Measurements from ENCODE around the gene TWIST1. TPM values are rescaled to one million over a fixed set of nuclear protein-coding genes. Genes with fewer than 3 reads are reported as not detected.

Gene TWIST1
- total RNA-seq, 1 donor from 2014 or later = not detected

DNA sequence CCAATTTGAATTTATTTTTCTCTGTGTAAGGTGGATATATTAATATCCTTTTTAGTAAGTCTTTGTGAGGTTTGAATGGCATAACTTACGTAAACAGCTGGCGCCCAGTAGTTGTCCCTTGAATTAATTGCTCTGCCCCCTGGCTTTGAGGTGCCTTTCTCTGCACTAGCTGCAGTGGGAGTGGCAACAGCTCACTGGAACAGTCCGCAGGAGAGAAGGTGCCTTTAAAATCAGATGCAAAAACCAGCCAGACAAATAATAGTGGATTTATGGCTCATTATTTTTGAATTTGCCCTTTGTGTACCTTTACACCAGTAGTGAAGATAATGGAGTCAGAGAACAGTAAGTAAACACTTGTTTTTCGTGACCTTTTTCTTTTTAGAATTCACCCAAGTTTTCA lies 16.0 kb upstream of the TWIST1 start:
- TF ChIP-seq, protein P1, sequence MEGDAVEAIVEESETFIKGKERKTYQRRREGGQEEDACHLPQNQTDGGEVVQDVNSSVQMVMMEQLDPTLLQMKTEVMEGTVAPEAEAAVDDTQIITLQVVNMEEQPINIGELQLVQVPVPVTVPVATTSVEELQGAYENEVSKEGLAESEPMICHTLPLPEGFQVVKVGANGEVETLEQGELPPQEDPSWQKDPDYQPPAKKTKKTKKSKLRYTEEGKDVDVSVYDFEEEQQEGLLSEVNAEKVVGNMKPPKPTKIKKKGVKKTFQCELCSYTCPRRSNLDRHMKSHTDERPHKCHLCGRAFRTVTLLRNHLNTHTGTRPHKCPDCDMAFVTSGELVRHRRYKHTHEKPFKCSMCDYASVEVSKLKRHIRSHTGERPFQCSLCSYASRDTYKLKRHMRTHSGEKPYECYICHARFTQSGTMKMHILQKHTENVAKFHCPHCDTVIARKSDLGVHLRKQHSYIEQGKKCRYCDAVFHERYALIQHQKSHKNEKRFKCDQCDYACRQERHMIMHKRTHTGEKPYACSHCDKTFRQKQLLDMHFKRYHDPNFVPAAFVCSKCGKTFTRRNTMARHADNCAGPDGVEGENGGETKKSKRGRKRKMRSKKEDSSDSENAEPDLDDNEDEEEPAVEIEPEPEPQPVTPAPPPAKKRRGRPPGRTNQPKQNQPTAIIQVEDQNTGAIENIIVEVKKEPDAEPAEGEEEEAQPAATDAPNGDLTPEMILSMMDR (IDR thresholded peaks at IDR 0.05; ENCODE audit: partially characterized antibody, unreplicated experiment) = no peak

DNA sequence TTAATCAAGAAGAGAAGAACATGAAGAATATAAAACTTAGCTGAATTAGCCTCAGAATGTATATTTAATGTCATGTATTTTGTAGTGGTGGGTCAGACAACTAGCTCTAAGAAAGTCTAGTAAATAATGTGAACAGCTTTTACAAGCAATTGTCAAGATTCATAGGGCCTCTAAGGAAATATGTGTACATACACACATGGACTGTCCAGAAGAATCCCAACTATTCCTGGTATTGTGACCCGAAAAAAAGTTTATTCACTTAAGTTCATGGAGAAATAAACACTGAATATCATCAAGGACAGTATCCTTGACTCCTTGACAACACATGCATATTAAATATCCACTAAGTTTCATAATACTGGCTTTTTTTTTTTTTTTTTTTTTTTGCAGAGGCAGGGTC lies 11.4 kb upstream of the TWIST1 start:
- no peaks in the 10 kb centered on the region for H3K4me1 Mint-ChIP-seq (ENCODE audit: low read depth, unreplicated experiment)
- DNase-seq = no peak
- H3K36me3 Mint-ChIP-seq (ENCODE audit: unreplicated experiment) = no peaks in the 10 kb centered on the region
- TF ChIP-seq, protein P1 (IDR thresholded peaks at IDR 0.05; ENCODE audit: partially characterized antibody, unreplicated experiment) = no peak
- peaks cover 2% of the 10 kb centered on the region for H3K27me3 Mint-ChIP-seq (ENCODE audit: unreplicated experiment)
- H3K4me3 Mint-ChIP-seq (ENCODE audit: unreplicated experiment) = no peak overlapping the region
- no peaks in the 10 kb centered on the region for H3K9me3 Mint-ChIP-seq (ENCODE audit: unreplicated experiment)
- no peak overlapping the region for H3K27ac Mint-ChIP-seq (ENCODE audit: unreplicated experiment)

More for the DNA sequence above, 16.0 kb upstream of the TWIST1 start:
- H3K9me3 Mint-ChIP-seq (ENCODE audit: unreplicated experiment) = no peaks in the 10 kb centered on the region
- no peak for DNase-seq
- no peaks in the 10 kb centered on the region for H3K36me3 Mint-ChIP-seq (ENCODE audit: unreplicated experiment)
- no peaks in the 10 kb centered on the region for H3K4me1 Mint-ChIP-seq (ENCODE audit: low read depth, unreplicated experiment)
- no peaks in the 10 kb centered on the region for H3K27me3 Mint-ChIP-seq (ENCODE audit: unreplicated experiment)
- no peak overlapping the region for H3K4me3 Mint-ChIP-seq (ENCODE audit: unreplicated experiment)
- no peak overlapping the region for H3K27ac Mint-ChIP-seq (ENCODE audit: unreplicated experiment)

DNA sequence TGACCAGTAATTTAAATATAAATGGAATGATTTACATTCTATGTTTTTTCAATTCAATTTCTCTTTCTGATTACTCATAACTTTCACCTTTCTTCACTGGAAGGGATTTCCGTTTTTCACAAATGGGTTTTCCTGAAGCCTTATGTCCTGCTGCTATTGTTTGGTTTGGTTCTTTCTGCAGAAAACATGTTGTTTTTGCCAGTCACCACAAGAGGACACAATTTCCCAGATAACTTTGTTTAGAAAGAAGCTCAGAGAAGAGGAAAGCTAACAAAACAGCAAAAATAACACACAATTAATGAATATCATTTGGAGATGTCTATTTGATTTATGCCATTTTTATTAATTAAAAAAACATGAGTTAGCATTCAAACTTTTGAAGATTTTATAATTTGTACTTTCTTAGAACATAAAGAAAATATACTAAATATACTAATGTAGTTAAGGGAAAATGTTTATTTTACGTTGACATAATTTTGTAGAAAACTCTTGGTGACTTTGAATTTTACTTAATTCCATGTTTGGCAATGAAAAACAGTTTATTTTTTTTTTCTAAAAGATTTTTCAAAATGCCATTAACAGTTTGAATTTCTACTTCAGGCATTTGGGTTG lies 4.6 kb upstream of the TWIST1 start:
- no peak overlapping the region for H3K27ac Mint-ChIP-seq (ENCODE audit: unreplicated experiment)
- H3K9me3 Mint-ChIP-seq (ENCODE audit: unreplicated experiment) = no peaks in the 10 kb centered on the region
- TF ChIP-seq, protein P1 (IDR thresholded peaks at IDR 0.05; ENCODE audit: partially characterized antibody, unreplicated experiment) = peak; percentile 70
- H3K27me3 Mint-ChIP-seq (ENCODE audit: unreplicated experiment) = peaks cover 19% of the 10 kb centered on the region
- H3K4me3 Mint-ChIP-seq (ENCODE audit: unreplicated experiment) = no peak overlapping the region
- H3K36me3 Mint-ChIP-seq (ENCODE audit: unreplicated experiment) = no peaks in the 10 kb centered on the region
- H3K4me1 Mint-ChIP-seq (ENCODE audit: low read depth, unreplicated experiment) = no peaks in the 10 kb centered on the region
- DNase-seq = no peak

DNA sequence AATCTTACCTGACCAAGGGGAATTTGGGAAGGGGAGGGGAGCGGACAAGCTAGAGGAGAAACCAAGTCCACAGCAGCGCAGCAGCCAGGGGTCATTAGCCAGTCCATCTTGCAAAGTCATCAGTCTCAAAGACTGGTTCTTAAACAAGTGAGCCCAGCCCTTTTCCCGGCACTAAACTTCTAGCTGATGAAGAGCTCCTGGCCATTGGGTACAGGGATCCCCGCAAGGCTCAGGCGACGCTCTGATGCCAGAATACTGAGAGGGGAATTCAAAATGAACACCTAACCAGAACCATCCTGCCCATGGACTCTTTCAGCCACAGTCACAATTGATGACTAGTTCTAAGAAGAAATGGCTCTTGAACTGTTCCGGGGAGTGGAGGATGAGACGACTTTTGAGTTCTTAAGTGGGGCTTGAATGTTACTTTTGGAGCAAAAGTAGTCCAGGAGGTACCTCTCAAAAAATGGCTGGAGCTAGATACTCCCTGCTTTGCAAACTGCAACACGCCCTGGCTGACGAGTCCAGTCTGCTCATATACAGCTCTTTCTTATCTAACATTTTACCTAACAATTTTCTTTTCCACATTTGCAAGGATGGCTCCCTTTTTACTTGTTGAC lies 2.5 kb upstream of the TWIST1 start:
- Mint-ChIP-seq H3K36me3 (ENCODE audit: unreplicated experiment) (no peaks in the 10 kb centered on the region), H3K4me1 (ENCODE audit: low read depth, unreplicated experiment) (peaks cover 3% of the 10 kb centered on the region), H3K4me3 (ENCODE audit: unreplicated experiment) (no peak overlapping the region), H3K27ac (ENCODE audit: unreplicated experiment) (no peak overlapping the region), H3K27me3 (ENCODE audit: unreplicated experiment) (peaks cover 24% of the 10 kb centered on the region), H3K9me3 (ENCODE audit: unreplicated experiment) (peaks cover 4% of the 10 kb centered on the region)
- DNase-seq = no peak
- TF ChIP-seq, protein P1 (IDR thresholded peaks at IDR 0.05; ENCODE audit: partially characterized antibody, unreplicated experiment) = no peak

DNA sequence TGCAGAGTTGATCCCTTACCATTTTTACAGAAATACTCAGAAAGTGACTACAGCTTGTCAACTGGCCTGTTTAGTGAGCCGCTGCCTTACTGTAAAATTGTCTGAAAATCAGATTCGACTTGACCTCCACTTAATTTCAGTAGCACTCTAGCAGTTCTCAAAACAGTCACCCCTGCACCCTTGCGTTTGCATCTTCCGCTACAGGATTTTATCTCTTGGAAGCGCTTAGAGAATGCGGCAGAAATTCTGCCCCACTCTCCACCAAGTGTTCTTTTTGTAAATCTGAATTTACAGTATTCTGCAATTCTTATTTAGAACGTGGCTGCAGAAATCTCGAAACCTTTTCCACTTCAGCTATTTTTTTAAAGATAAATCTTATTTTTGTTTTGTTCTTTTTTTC lies 1.9 kb upstream of the TWIST1 start:
- Mint-ChIP-seq H3K4me3 (ENCODE audit: unreplicated experiment) (no peak overlapping the region), H3K36me3 (ENCODE audit: unreplicated experiment) (no peaks in the 10 kb centered on the region), H3K27me3 (ENCODE audit: unreplicated experiment) (peaks cover 25% of the 10 kb centered on the region)

More for the DNA sequence above, 1.9 kb upstream of the TWIST1 start:
- TF ChIP-seq, protein P1 (IDR thresholded peaks at IDR 0.05; ENCODE audit: partially characterized antibody, unreplicated experiment) = no peak
- H3K9me3 Mint-ChIP-seq (ENCODE audit: unreplicated experiment) = peaks cover 5% of the 10 kb centered on the region
- no peak overlapping the region for H3K27ac Mint-ChIP-seq (ENCODE audit: unreplicated experiment)
- H3K4me1 Mint-ChIP-seq (ENCODE audit: low read depth, unreplicated experiment) = peaks cover 3% of the 10 kb centered on the region
- DNase-seq = no peak

Measured in glutamatergic neuron (in vitro differentiated cells).